Spleen (tissue), 11 donors: ENCODE results near the gene PRXL2B. TPM values are rescaled to one million over a fixed set of nuclear protein-coding genes. Genes with fewer than 3 reads are reported as not detected.

Experiments
- DNase-seq: peaks from one replicate; pipeline ENCODE4 v3.0.0-alpha.2; 2020
- H3K27ac ChIP-seq, 8 donors: fragments of 200-600 bp; sonication (generic) in 7 of 8; 1 replicate in 4 of 8; 2 replicates in 4 of 8; pipeline versions ENCODE4 v1.5.0 to v1.8.0; 2016 to 2021; ENCODE audit warnings: inconsistent platforms in 4 of 8, mild to moderate bottlenecking in 4 of 8, moderate library complexity in 1 of 8
- H3K27me3 ChIP-seq, 7 donors: fragments of 200-600 bp; sonication (generic) in 6 of 7; replicated peaks in 1 of 7; 1 replicate in 4 of 7; 2 replicates in 3 of 7; pipeline versions ENCODE4 v1.5.0 to v1.8.0; 2016 to 2021; ENCODE audit warnings: inconsistent platforms in 3 of 7, mild to moderate bottlenecking in 1 of 7
- H3K36me3 ChIP-seq, 6 donors: fragments of 200-600 bp; sonication (generic) in 5 of 6; 1 replicate in 4 of 6; 2 replicates in 2 of 6; pipeline versions ENCODE4 v1.5.0 to v1.8.0; 2016 to 2021; ENCODE audit warnings: inconsistent platforms in 2 of 6
- H3K4me1 ChIP-seq, 6 donors: fragments of 200-600 bp; sonication (generic) in 5 of 6; 1 replicate in 3 of 6; 2 replicates in 3 of 6; pipeline versions ENCODE4 v1.5.0 to v1.8.0; 2016 to 2021; ENCODE audit warnings: inconsistent platforms in 3 of 6
- H3K4me3 ChIP-seq, 8 donors: fragments of 200-600 bp; sonication (generic) in 7 of 8; 1 replicate in 4 of 8; 2 replicates in 4 of 8; pipeline versions ENCODE4 v1.5.0 to v1.8.0; 2016 to 2021; ENCODE audit warnings: inconsistent platforms in 4 of 8, mild to moderate bottlenecking in 4 of 8, moderate library complexity in 2 of 8
- H3K9me3 ChIP-seq, 8 donors: fragments of 200-600 bp; sonication (generic) in 7 of 8; 1 replicate in 4 of 8; 2 replicates in 4 of 8; pipeline versions ENCODE4 v1.5.0 to v1.8.0; 2016 to 2021; ENCODE audit warnings: inconsistent platforms in 4 of 8
- CTCF ChIP-seq, 11 experiments: fragments of 200-600 bp in 7 of 11; fragments of 450-650 bp in 4 of 11; sonication (generic) in 4 of 11; IDR thresholded peaks in 8 of 11; conservative IDR thresholded peaks in 3 of 11; 1 replicate in 7 of 11; 2 replicates in 4 of 11; pipeline versions ENCODE4 v1.4.0 to v1.8.0; 2016 to 2021; ENCODE audit warnings: antibody characterized with exemption in 11 of 11, inconsistent platforms in 4 of 11, mild to moderate bottlenecking in 1 of 11
- POLR2A ChIP-seq, 3 donors: fragments of 450-650 bp; IDR thresholded peaks; one replicate each; pipeline ENCODE4 v1.5.1; 2017; ENCODE audit warnings: antibody characterized with exemption in 3 of 3, mild to moderate bottlenecking in 1 of 3
- POLR2AphosphoS5 ChIP-seq, 3 donors: sonication (generic); formaldehyde crosslinking; IDR thresholded peaks; one replicate each; pipeline ENCODE4 v1.5.1; 2017; ENCODE audit warnings: antibody characterized with exemption in 3 of 3
- WGBS, 5 donors: extraction: QIAGEN DNeasy Blood & Tissue Kit in 3 of 5; methylation state at CpG; one replicate each; pipeline versions ENCODE4 v1.1.5 to v1.1.7; 2013 to 2018; 5-methylcytosine and 5-hydroxymethylcytosine counted together
- intact Hi-C: fragments of 100-400 bp; cut with DNase I; formaldehyde crosslinking; loops from one replicate; pipeline ENCODE4 v1.15.0; 2023; ENCODE audit warnings: low total_unique reads
- polyA plus RNA-seq, 3 donors: library from polyadenylated mRNA; stranded (reverse); fragments of 200-250 nt; gene quantifications; one replicate each; pipeline ENCODE4 v1.2.1, GENCODE V29; 2013
- total RNA-seq, 7 donors: library from RNA; depleted of rRNA in 3 of 7; stranded (reverse); fragments of >200 nt in 3 of 7; fragmentation: NEBNext Ultra II Directional in 4 of 7; extraction: Animal tissue kit (Norgen Biotek cat#: 25700) in 4 of 7; gene quantifications; one replicate each; pipeline versions ENCODE4 v1.1.0 to v1.2.1, GENCODE V29; 2016 to 2021
- donor health status: healthy with polysubstance abuse.
- donor health status: DM: no; HTN: no; CAD: no; lungs with moderate emphysema.
- donor health status: DM: no; HTN: no; CAD: no.
- donor health status: Bipolar disorder and iron deficiency.
- donor health status: healthy.
- donor health status: DM: no; HTN: no; CAD: no.
- donor health status: DM: yes; HTN: yes; CAD: no.

The PRXL2B gene
- total and polyA plus RNA-seq, 10 donors: 10.7 to 43.0 (median 25.0) TPM

- Histone ChIP-seq H3K9me3 (peaks cover 0 to 41% (median 37%) of the 10 kb centered on the region in 8 donors), H3K36me3 (no peaks in the 10 kb centered on the region), H3K4me3 (no peak overlapping the region), H3K27me3 (peaks cover 0 to 37% (median 8%) of the 10 kb centered on the region in 7 donors), H3K27ac (no peak overlapping the region), H3K4me1 (peaks cover 0 to 6% (median 0%) of the 10 kb centered on the region in 6 donors)
- TF ChIP-seq POLR2AphosphoS5 (IDR thresholded peaks at IDR 0.05): no peak
- 76 to 90% (median 85%) methylated on average over 11 of the region's 11 CpGs for WGBS, 5 donors
- no peak for DNase-seq
- intact Hi-C loops: no loop called here
Measured at GRCh38 chr1:2612591-2613365, 26.2 kb downstream of the PRXL2B start.

GRCh38 chr1:2614145-2614544 is 27.6 kb downstream of the PRXL2B start:
- Histone ChIP-seq H3K4me3 (no peak overlapping the region), H3K36me3 (no peaks in the 10 kb centered on the region), H3K27me3 (peaks cover 0 to 37% (median 8%) of the 10 kb centered on the region in 7 donors), H3K9me3 (peaks cover 0 to 41% (median 37%) of the 10 kb centered on the region in 8 donors), H3K4me1 (peaks cover 0 to 6% (median 0%) of the 10 kb centered on the region in 6 donors), H3K27ac (no peak overlapping the region)
- intact Hi-C loops: no loop called here
- 88 to 96% (median 91%) methylated on average over 2 of the region's 2 CpGs for WGBS, 5 donors
- no peak for TF ChIP-seq CTCF (IDR thresholded peaks at IDR 0.05 in 8 of 11, conservative IDR thresholded peaks at IDR 0.05 in 3 of 11)
- TF ChIP-seq POLR2A (IDR thresholded peaks at IDR 0.05): no peak
- TF ChIP-seq POLR2AphosphoS5 (IDR thresholded peaks at IDR 0.05): no peak
- DNase-seq: no peak

- no peaks in the 10 kb centered on the region for H3K36me3 ChIP-seq
- intact Hi-C loops: no loop called here
- no peak for TF ChIP-seq POLR2A (IDR thresholded peaks at IDR 0.05)
- no peak for TF ChIP-seq CTCF (IDR thresholded peaks at IDR 0.05 in 8 of 11, conservative IDR thresholded peaks at IDR 0.05 in 3 of 11)
- TF ChIP-seq POLR2AphosphoS5 (IDR thresholded peaks at IDR 0.05): no peak
- no peak overlapping the region for H3K27ac ChIP-seq
- H3K4me1 ChIP-seq: no peaks in the 10 kb centered on the region
- no peak for DNase-seq
- H3K4me3 ChIP-seq: no peak overlapping the region
- peaks cover 0 to 12% (median 0%) of the 10 kb centered on the region in 7 donors for H3K27me3 ChIP-seq
- peaks cover 0 to 58% (median 48%) of the 10 kb centered on the region in 8 donors for H3K9me3 ChIP-seq
- 2 to 21% (median 7%) methylated on average over 1 of the region's 1 CpG for WGBS, 5 donors
Measured at GRCh38 chr1:2617971-2618470, 31.4 kb downstream of the PRXL2B start.

- Histone ChIP-seq H3K4me3 (no peak overlapping the region), H3K27me3 (peaks cover 4 to 49% (median 35%) of the 10 kb centered on the region in 7 donors), H3K4me1 (peaks cover 0 to 9% (median 7%) of the 10 kb centered on the region in 6 donors), H3K27ac (no peak overlapping the region), H3K36me3 (no peaks in the 10 kb centered on the region), H3K9me3 (peaks cover 0 to 20% (median 10%) of the 10 kb centered on the region in 8 donors)
- no peak for TF ChIP-seq POLR2AphosphoS5 (IDR thresholded peaks at IDR 0.05)
- no peak for TF ChIP-seq CTCF (IDR thresholded peaks at IDR 0.05 in 8 of 11, conservative IDR thresholded peaks at IDR 0.05 in 3 of 11)
- TF ChIP-seq POLR2A (IDR thresholded peaks at IDR 0.05): no peak
- DNase-seq: peak; percentile 36
- intact Hi-C loops: no loop called here
- WGBS, 5 donors: 64 to 84% (median 75%) methylated on average over 8 to 12 of the region's 12 CpGs
Measured at GRCh38 chr1:2623571-2624337, 37.2 kb downstream of the PRXL2B start.
